ENCODE measurements around the gene MYH1. TPM values are rescaled to one million over a fixed set of nuclear protein-coding genes. Genes with fewer than 3 reads are reported as not detected.

MYH1 gene
- total RNA-seq, 2 experiments from 2014 or later, result not detected

DNA sequence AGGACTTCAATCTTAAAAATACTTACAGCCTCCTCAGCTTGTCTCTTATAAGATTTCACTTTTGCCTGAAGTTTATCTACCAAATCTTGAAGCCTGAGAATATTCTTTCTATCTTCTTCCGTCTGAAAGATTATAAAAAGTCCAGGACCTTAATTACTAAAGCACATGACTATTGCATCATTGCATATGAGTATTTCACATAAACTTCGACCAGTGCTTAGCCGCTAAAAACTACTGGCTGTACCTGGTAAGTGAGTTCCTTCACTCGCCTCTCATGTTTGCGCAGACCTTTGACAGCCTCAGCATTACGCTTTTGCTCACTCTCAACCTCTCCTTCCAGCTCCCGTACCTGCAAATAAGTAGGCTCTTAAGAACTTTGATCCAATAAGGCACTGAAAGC is 4.7 kb upstream of the MYH1 start:
- ChIA-PET CTCF (no interaction called here), POLR2A (no interaction called here)
- no peaks in the 10 kb centered on the region for H3K4me1 ChIP-seq (ENCODE audit: insufficient read depth, low read length)
- H3K9me3 ChIP-seq (ENCODE audit: control insufficient read depth in 1 of 2, insufficient read depth in 1 of 2, low read length in 2 of 2), result no peaks in the 10 kb centered on the region
- Mint-ChIP-seq H3K36me3 (ENCODE audit: low read depth) (no peaks in the 10 kb centered on the region), H3K27ac (no peak overlapping the region), H3K9me3 (no peaks in the 10 kb centered on the region), H3K4me3 (no peak overlapping the region), H3K27me3 (peaks cover 15% of the 10 kb centered on the region), H3K4me1 (ENCODE audit: low read depth) (no peaks in the 10 kb centered on the region)
- ATAC-seq (ENCODE audit: poor library complexity) (no peak), DNase-seq (no peak)
- H3K27ac ChIP-seq (ENCODE audit: low read depth in 1 of 2, low read length in 2 of 2), result no peak overlapping the region
- intact Hi-C loops (cut with DNase I, micrococcal nuclease), result no loop called here
- no peak overlapping the region for H3K4me3 ChIP-seq (ENCODE audit: low read length)
- H3K27me3 ChIP-seq (ENCODE audit: control insufficient read depth in 1 of 2, insufficient read depth in 2 of 2, low read length in 2 of 2), result no peaks in the 10 kb centered on the region
- TF ChIP-seq, protein P1, sequence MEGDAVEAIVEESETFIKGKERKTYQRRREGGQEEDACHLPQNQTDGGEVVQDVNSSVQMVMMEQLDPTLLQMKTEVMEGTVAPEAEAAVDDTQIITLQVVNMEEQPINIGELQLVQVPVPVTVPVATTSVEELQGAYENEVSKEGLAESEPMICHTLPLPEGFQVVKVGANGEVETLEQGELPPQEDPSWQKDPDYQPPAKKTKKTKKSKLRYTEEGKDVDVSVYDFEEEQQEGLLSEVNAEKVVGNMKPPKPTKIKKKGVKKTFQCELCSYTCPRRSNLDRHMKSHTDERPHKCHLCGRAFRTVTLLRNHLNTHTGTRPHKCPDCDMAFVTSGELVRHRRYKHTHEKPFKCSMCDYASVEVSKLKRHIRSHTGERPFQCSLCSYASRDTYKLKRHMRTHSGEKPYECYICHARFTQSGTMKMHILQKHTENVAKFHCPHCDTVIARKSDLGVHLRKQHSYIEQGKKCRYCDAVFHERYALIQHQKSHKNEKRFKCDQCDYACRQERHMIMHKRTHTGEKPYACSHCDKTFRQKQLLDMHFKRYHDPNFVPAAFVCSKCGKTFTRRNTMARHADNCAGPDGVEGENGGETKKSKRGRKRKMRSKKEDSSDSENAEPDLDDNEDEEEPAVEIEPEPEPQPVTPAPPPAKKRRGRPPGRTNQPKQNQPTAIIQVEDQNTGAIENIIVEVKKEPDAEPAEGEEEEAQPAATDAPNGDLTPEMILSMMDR (IDR thresholded peaks at IDR 0.05), result no peak
- H3K36me3 ChIP-seq (ENCODE audit: insufficient read depth, low read length), result no peaks in the 10 kb centered on the region

- Histone ChIP-seq H3K9me3 (ENCODE audit: control insufficient read depth in 1 of 2, insufficient read depth in 1 of 2, low read length in 2 of 2) (no peaks in the 10 kb centered on the region), H3K4me1 (ENCODE audit: insufficient read depth, low read length) (no peaks in the 10 kb centered on the region), H3K27ac (ENCODE audit: low read depth in 1 of 2, low read length in 2 of 2) (no peak overlapping the region), H3K4me3 (ENCODE audit: low read length) (no peak overlapping the region), H3K27me3 (ENCODE audit: control insufficient read depth in 1 of 2, insufficient read depth in 2 of 2, low read length in 2 of 2) (no peaks in the 10 kb centered on the region), H3K36me3 (ENCODE audit: insufficient read depth, low read length) (no peaks in the 10 kb centered on the region)
- TF ChIP-seq, protein P1 (IDR thresholded peaks at IDR 0.05), result no peak
- peaks cover 11% of the 10 kb centered on the region for H3K27me3 Mint-ChIP-seq
- ATAC-seq (ENCODE audit: poor library complexity) (no peak), DNase-seq (no peak)
- H3K4me1 Mint-ChIP-seq (ENCODE audit: low read depth), result no peaks in the 10 kb centered on the region
- ChIA-PET POLR2A (no interaction called here), CTCF (no interaction called here)
- no peak overlapping the region for H3K4me3 Mint-ChIP-seq
- H3K9me3 Mint-ChIP-seq, result no peaks in the 10 kb centered on the region
- H3K36me3 Mint-ChIP-seq (ENCODE audit: low read depth), result no peaks in the 10 kb centered on the region
- intact Hi-C loops (cut with DNase I, micrococcal nuclease), result no loop called here
- H3K27ac Mint-ChIP-seq, result no peak overlapping the region
Measured at GRCh38 chr17:10521949-10522348, 3.6 kb upstream of the MYH1 start.

- POLR2A ChIA-PET, result no interaction called here
- Mint-ChIP-seq H3K27ac (no peak overlapping the region), H3K27me3 (peaks cover 11% of the 10 kb centered on the region), H3K36me3 (ENCODE audit: low read depth) (no peaks in the 10 kb centered on the region), H3K4me3 (no peak overlapping the region), H3K4me1 (ENCODE audit: low read depth) (no peaks in the 10 kb centered on the region), H3K9me3 (no peaks in the 10 kb centered on the region)
- peaks cover 0 to 2% of the 10 kb centered on the region in 2 experiments for H3K27me3 ChIP-seq (ENCODE audit: control insufficient read depth in 1 of 2, insufficient read depth in 2 of 2, low read length in 2 of 2)
- no peaks in the 10 kb centered on the region for H3K36me3 ChIP-seq (ENCODE audit: insufficient read depth, low read length)
- TF ChIP-seq, protein P1 (IDR thresholded peaks at IDR 0.05), result no peak
- intact Hi-C loops (cut with DNase I, micrococcal nuclease), result loop anchor here in 1 of 2 experiments (10.0 kb wide), 1 partner anchor 58 kb away; no protein-coding TSS in a partner anchor
- no peaks in the 10 kb centered on the region for H3K4me1 ChIP-seq (ENCODE audit: insufficient read depth, low read length)
- H3K4me3 ChIP-seq (ENCODE audit: low read length), result no peak overlapping the region
- CTCF ChIA-PET, result interaction anchor here (0.6 kb wide), 1 partner anchor 184 kb away, joined by 3 read pairs; no protein-coding TSS in a partner anchor
- DNase-seq (no peak), ATAC-seq (ENCODE audit: poor library complexity) (no peak)
- H3K27ac ChIP-seq (ENCODE audit: low read depth in 1 of 2, low read length in 2 of 2), result no peak overlapping the region
- H3K9me3 ChIP-seq (ENCODE audit: control insufficient read depth in 1 of 2, insufficient read depth in 1 of 2, low read length in 2 of 2), result no peaks in the 10 kb centered on the region
Measured at GRCh38 chr17:10516638-10517037, 1.7 kb downstream of the MYH1 start.
